ENCODE measurements around the gene DAZAP2. TPM values are rescaled to one million over a fixed set of nuclear protein-coding genes. Genes with fewer than 3 reads are reported as not detected.

The DAZAP2 gene
- total and polyA plus RNA-seq, 9 of the 15 experiments (the other 6 are each of a cell fraction or from before 2014, with no cell fraction given) = 116 to 668 (median 227) TPM

GRCh38 chr12:51217968-51218606 is 20.5 kb upstream of the DAZAP2 start, which contains the start of gene POU6F1 (continued):
- TF ChIP-seq U2AF1 (optimal IDR thresholded peaks at IDR 0.05; ENCODE audit: low read depth, low read length) = no peak
- no peak; the same call in 1 of the 2 replicates for TF ChIP-seq GTF2E2 (tag; IDR thresholded peaks at IDR 0.05)
- TF ChIP-seq RBFOX2 (IDR thresholded peaks at IDR 0.05; ENCODE audit: low read depth, low read length) = peak; percentile 72
- TF ChIP-seq BCOR (IDR thresholded peaks at IDR 0.05) = no peak; the same call in 1 of the 2 replicates
- no peak for TF ChIP-seq CBFA2T2 (conservative IDR thresholded peaks at IDR 0.05)
- no peak for TF ChIP-seq CHD1 (IDR thresholded peaks at IDR 0.05; ENCODE audit: low read length)
- TF ChIP-seq ZNF431 (CRISPR knock-in tag; IDR thresholded peaks at IDR 0.05) = no peak
- peak; percentile 39; the same call in 1 of the 2 replicates for TF ChIP-seq BHLHE40 (IDR thresholded peaks at IDR 0.05; ENCODE audit: low read length)
- TF ChIP-seq, protein P1, sequence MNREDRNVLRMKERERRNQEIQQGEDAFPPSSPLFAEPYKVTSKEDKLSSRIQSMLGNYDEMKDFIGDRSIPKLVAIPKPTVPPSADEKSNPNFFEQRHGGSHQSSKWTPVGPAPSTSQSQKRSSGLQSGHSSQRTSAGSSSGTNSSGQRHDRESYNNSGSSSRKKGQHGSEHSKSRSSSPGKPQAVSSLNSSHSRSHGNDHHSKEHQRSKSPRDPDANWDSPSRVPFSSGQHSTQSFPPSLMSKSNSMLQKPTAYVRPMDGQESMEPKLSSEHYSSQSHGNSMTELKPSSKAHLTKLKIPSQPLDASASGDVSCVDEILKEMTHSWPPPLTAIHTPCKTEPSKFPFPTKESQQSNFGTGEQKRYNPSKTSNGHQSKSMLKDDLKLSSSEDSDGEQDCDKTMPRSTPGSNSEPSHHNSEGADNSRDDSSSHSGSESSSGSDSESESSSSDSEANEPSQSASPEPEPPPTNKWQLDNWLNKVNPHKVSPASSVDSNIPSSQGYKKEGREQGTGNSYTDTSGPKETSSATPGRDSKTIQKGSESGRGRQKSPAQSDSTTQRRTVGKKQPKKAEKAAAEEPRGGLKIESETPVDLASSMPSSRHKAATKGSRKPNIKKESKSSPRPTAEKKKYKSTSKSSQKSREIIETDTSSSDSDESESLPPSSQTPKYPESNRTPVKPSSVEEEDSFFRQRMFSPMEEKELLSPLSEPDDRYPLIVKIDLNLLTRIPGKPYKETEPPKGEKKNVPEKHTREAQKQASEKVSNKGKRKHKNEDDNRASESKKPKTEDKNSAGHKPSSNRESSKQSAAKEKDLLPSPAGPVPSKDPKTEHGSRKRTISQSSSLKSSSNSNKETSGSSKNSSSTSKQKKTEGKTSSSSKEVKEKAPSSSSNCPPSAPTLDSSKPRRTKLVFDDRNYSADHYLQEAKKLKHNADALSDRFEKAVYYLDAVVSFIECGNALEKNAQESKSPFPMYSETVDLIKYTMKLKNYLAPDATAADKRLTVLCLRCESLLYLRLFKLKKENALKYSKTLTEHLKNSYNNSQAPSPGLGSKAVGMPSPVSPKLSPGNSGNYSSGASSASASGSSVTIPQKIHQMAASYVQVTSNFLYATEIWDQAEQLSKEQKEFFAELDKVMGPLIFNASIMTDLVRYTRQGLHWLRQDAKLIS (CRISPR knock-in tag; IDR thresholded peaks at IDR 0.05) = peak; percentile 54; the same call in 1 of the 2 replicates
- TF ChIP-seq, protein P2, sequence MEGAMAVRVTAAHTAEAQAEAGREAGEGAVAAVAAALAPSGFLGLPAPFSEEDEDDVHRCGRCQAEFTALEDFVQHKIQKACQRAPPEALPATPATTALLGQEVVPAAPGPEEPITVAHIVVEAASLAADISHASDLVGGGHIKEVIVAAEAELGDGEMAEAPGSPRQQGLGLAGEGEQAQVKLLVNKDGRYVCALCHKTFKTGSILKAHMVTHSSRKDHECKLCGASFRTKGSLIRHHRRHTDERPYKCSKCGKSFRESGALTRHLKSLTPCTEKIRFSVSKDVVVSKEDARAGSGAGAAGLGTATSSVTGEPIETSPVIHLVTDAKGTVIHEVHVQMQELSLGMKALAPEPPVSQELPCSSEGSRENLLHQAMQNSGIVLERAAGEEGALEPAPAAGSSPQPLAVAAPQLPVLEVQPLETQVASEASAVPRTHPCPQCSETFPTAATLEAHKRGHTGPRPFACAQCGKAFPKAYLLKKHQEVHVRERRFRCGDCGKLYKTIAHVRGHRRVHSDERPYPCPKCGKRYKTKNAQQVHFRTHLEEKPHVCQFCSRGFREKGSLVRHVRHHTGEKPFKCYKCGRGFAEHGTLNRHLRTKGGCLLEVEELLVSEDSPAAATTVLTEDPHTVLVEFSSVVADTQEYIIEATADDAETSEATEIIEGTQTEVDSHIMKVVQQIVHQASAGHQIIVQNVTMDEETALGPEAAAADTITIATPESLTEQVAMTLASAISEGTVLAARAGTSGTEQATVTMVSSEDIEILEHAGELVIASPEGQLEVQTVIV (CRISPR knock-in tag; IDR thresholded peaks at IDR 0.05; ENCODE audit: borderline replicate concordance) = no peak
- TF ChIP-seq, protein P3, sequence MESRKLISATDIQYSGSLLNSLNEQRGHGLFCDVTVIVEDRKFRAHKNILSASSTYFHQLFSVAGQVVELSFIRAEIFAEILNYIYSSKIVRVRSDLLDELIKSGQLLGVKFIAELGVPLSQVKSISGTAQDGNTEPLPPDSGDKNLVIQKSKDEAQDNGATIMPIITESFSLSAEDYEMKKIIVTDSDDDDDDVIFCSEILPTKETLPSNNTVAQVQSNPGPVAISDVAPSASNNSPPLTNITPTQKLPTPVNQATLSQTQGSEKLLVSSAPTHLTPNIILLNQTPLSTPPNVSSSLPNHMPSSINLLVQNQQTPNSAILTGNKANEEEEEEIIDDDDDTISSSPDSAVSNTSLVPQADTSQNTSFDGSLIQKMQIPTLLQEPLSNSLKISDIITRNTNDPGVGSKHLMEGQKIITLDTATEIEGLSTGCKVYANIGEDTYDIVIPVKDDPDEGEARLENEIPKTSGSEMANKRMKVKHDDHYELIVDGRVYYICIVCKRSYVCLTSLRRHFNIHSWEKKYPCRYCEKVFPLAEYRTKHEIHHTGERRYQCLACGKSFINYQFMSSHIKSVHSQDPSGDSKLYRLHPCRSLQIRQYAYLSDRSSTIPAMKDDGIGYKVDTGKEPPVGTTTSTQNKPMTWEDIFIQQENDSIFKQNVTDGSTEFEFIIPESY (CRISPR knock-in tag; IDR thresholded peaks at IDR 0.05) = no peak
- no peak for TF ChIP-seq EHMT2 (IDR thresholded peaks at IDR 0.05)
- 0 out of 2 replicates have a peak, but pooled peaks have one; percentile 6 for TF ChIP-seq CBX1 (IDR thresholded peaks at IDR 0.05; ENCODE audit: low read depth)
- no peak for TF ChIP-seq TEAD1 (CRISPR knock-in tag; IDR thresholded peaks at IDR 0.05)
- TF ChIP-seq GATAD2A (IDR thresholded peaks at IDR 0.05) = no peak
- TF ChIP-seq SUPT5H (IDR thresholded peaks at IDR 0.05) = peak; percentile 74
- 0 out of 2 replicates have a peak, but pooled peaks have one; percentile 33 for TF ChIP-seq HDAC2 (IDR thresholded peaks at IDR 0.05)
- no peak for TF ChIP-seq TRIM25 (IDR thresholded peaks at IDR 0.05; ENCODE audit: borderline replicate concordance)
- TF ChIP-seq CBX8 (IDR thresholded peaks at IDR 0.05; ENCODE audit: borderline replicate concordance, extremely low read depth, low read depth, low read length, poor library complexity, severe bottlenecking) = no peak

Data from K562 (cell line).